Dedifferentiated amniotic fluid mesenchymal stem cell (primary cell): Measurements from ENCODE around the gene TMEM229B.

Experiments used
- DNase-seq: peaks from one replicate; pipeline ENCODE4 v3.0.0-alpha.2; 2016; ENCODE audit errors: extremely low spot score

Gene TMEM229B

GRCh38 chr14:67487332-67487731 lies 1.2 kb downstream of the TMEM229B start:
- DNase-seq = no peak

DNA sequence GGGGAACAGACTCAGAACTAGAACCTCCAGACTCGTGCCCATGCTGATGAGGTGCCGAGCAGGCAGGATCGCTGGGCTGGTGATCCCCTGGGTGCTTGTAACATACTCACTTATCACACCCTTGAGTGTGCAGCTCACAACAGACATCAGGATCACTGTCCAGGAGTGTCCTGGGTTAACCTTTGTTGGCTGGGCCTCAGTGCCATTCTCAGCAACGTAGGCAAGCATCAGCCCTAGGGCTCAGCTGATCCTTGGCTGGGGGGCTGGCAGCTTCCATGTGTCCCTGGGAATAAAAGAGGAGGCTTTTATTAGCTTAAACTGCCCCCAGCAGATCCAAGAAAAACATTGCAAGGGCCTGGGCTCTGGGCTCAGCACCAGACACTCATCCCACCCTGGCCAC lies 1.6 kb downstream of the TMEM229B start:
- DNase-seq = no peak

DNA sequence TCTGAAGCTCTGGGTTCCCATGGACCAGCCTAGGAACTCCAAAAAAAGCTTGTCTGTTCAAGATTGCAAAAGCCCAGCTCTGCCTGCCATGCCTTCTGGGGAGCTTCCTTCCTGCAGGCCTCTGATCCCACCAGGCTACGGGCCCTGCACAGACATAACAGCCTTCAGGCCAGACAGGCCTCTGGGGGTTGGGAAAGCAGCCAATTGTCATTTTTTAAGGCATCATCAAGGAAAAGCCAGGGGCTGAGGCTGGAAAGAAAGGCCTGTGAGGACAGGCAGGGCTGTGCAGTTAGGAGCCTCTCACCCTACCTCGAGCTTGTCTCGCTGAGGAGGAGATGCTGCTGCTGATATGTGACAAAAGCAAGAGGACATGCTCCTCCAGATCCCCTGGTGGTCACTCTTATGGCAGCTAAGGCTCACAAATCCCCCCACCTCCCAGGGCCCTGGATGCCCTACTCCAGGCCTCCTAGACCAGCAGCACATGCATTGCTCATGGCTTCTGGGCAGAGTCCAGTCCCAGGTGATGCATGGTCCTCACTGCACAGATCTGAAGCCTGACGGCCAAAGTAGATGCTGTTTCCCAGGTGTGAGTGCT lies 2.9 kb downstream of the TMEM229B start:
- DNase-seq = no peak

GRCh38 chr14:67483579-67484285 lies 4.8 kb downstream of the TMEM229B start:
- no peak for DNase-seq

DNA sequence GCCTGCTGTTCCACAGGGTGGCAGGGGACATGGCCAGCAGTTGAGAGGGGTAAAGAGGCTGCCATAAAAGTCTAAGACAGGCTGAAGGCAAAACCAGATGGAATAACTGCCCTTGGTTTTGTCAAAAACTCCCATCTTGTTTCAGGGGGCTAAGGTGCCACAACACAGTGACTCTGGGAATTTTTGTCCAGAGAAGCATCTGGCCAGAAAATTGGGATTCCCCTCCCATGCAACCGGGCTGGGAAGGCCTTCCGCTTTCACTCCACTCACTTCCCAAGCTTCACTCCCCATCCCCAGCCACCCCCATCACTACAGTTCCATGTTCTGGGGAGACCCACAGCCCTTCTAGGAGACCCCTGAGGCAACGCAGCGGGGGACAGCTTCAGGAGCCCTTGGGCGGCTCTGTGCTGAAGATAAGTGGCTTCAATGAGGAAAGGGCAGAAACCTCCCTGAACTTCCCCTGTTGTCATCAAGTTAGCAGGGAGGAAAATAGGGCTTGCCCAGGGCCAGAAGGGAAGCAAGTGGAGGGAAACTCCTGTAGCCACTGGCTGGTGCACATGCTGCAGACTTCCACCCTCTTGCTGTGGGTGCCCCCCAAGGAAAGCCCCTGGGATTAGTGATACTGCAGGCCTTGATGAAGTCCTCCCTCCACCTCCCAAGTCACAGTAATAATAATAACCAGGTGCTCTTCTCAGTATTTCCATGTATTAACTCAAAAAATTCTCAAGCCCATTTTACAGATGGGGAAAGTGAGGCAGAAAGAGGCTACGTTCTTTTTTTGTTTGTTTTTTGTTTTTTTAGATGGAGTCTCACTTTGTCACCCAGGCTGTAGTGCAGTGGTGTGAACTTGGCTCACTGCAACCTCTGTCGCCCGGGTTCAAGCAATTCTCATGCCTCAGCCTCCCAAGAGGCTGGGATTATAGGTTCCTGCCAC lies 6.0 kb downstream of the TMEM229B start:
- DNase-seq = no peak

GRCh38 chr14:67480011-67480410 lies 8.5 kb downstream of the TMEM229B start:
- DNase-seq = no peak

DNA sequence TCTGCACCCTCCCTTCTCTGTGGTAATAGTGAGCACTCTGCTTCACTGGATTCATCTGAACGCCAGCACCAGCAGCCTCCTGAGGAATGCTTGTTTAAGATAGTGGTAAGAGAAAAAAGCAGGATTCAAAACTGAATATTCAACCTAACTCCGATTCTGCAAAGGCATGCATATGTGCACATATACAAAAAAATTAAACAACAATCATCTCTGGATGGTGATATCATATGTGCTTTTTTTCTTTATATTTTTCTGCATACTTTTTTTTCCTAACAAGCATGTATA lies 9.8 kb downstream of the TMEM229B start:
- DNase-seq = no peak

DNA sequence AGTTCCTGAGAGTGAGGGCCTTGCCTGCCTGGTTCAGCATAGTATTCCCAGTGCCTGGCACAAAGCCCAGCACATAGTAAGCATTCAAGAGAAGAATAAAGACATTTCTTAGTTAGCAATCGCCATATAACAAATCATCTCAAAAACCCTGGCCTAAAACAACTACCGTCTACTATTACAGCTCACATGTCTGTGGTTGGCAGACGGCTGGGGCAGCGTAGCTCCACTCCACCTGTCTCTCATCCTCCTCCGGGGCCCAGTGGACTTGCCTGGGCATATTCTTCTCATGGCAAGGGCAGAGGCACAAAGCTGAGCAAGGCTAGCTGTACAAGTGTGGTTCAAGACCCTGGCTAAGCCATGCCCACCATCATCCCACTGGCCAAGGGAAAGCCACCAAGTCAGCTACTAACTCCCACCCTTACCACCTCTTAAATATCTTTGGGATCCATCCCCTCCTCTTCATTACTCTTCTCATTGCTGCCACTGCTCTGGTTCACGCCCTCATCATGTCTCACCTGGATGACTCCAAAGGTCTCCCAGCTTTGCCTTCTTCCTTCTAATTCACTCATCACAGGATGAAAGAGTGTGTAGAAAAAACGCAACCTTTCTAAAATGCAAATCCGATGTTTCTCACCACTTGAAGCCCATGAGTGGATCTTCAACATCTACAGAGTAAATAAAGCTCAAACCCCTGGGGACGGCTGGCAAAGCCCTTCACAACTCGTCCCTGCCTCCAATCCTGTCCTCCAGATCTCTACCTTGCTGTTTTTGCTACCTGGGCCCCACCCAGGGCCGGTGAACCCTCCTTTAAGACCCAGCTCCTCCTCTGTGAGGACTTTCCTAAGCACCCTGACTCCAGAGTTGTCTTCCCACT lies 10.4 kb downstream of the TMEM229B start:
- DNase-seq = no peak

GRCh38 chr14:67474366-67474765 lies 14.2 kb downstream of the TMEM229B start:
- DNase-seq = no peak

DNA sequence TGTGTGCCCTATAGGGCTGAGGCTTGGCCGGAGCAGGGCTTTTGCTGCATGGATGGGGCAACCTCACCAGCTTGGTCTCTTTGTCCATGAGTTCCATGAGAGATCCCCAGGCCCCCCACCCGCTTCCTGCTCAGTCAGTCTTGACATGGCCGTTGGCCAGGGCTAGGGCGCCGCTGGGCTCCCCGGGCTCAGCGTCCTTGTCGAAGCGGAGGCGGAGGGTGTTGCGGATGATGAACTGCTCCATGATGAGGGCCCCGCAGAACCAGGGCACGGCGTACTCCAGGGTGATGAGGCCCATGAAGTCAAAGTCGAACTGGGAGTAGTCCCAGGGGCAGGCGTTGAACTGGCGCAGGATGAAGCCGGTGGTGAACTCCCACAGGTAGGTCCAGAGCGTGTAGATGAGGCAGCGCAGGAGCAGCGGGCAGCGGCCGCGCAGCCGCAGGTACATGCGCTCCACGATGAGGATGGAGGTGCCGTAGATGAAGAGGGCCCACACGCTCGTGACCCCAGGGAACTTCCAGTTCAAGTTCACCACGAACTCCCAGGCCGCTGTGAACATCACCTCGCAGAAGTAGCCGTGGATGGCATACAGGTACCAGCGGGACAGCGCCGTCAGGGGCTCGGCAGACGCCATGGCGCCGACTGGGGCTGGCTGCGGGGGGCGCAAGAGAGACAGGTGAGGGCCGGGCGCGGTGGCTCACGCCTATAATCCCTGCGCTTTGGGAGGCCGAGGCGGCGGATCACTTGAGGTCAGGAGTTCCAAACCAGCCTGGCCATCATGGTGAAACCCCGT lies 15.0 kb downstream of the TMEM229B start:
- DNase-seq = no peak

DNA sequence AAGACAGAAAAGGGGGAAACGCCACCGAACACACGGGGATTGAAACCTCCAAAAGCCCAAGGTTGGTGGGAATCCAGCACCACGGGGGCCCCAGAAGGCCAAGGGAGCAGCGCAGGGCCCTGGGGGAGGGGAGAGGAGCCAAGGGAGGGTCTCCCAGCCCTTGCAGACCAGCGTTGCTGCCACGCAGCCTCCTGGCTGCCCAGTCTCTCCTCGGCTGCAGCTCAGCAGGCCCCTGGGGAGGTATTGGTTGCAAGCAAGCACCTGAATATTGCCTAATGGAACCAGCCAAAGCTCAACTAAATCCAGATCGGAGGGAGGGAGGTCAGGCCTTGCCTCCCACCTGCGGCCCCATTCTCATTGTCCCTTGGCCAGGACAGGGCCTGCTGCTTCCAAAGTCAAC lies 15.8 kb downstream of the TMEM229B start:
- no peak for DNase-seq

DNA sequence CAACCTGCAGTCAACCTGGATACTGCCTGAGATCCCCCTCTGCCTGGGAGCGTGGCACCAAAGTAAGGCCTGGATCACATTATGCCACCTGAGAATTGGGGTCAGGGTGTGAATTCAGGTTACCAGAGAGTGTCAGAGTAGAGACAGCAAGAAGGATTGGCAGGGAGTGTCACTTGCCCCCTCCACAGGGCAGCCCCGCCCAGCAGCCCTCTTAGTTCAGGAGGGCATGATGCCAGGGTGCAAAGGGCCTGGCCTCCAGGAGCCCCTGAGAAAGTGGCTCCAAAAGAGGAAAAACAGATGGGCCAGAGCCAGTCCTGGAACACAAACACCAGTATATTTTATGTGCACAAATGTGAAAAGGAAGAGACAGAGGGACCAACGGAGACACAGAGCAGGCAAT lies 18.6 kb downstream of the TMEM229B start:
- DNase-seq = no peak

DNA sequence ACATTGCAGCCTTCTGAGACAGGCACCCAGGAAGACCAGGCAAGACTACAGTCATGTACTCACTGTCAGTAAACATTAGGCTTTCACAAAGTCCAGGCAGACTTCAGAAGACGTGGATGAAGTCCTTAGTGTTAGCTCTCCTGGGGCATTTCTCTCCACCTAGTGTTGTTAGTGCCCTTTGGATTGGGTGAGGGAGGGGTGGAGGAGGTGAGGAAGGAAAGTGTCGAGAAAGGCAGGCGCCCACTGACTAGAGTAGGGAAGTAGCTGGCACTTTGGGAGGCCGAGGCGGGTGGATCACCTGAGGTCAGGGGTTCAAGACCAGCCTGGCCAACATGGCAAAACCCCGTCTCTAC lies 20.2 kb downstream of the TMEM229B start:
- no peak for DNase-seq

DNA sequence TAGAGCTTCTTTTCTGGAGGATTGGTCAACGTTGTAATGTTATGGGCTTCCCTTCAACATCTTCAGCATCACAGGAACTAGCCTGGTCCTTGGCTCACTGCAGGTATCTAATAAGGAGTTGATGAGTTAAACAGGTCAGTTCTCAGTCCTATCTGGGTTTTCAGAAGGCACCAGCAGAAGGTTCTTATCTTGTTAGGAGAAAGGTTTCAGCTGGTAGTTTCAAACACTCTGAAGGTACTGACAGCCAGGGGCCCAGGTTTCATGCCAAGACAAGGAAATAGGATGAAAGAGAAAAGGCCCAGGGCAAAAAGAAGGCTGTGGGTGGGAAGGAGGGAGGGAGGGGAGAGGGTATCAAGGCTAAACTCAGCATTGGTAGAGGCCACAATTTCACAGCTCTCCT lies 21.4 kb downstream of the TMEM229B start:
- no peak for DNase-seq

DNA sequence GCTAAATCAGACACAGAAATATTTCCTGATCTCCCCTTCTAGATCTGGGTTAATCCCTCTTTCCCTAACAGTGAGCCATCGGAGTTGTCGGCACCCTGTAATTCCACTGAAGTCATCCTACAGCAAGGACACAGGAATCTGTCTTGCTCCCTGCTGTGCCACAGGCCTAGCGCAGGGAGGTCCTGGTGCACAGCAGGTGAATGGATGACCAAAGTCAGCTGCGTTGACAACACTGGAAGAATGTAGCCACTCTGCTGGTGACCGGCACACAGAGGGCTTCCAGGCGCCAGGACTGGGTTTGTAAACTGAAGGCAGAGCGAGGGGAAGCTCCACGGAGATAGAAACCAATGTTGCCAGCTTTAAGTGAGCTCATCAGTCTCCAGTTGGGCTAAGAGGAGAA lies 23.6 kb downstream of the TMEM229B start:
- DNase-seq = no peak

GRCh38 chr14:67464377-67464776 lies 24.1 kb downstream of the TMEM229B start:
- DNase-seq = no peak

- no peak for DNase-seq
Observed at GRCh38 chr14:67463900-67464299, 24.6 kb downstream of the TMEM229B start.

DNA sequence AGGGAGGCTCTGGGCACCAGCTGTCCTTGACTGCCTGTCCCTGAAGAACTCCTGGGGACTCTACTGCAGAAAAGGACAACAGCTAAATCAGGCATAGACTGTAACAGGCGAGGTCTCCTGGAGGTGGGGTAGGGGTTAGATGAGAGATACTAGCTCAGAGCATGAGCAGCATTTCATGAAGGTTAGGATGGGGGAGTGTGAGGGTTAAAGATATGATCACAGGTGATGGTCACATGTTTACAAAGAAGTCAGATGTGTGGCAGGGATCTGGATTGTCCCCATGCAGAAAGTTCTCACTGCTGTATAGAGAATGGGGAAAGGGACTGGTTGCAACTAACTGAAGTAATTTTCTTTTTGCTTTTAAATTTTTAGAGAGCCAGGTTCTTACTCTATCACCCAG lies 26.5 kb downstream of the TMEM229B start:
- DNase-seq = no peak

GRCh38 chr14:67461341-67461985 lies 27.1 kb downstream of the TMEM229B start:
- DNase-seq = no peak

- DNase-seq = no peak
Observed at GRCh38 chr14:67459336-67459735, 29.2 kb downstream of the TMEM229B start.

DNA sequence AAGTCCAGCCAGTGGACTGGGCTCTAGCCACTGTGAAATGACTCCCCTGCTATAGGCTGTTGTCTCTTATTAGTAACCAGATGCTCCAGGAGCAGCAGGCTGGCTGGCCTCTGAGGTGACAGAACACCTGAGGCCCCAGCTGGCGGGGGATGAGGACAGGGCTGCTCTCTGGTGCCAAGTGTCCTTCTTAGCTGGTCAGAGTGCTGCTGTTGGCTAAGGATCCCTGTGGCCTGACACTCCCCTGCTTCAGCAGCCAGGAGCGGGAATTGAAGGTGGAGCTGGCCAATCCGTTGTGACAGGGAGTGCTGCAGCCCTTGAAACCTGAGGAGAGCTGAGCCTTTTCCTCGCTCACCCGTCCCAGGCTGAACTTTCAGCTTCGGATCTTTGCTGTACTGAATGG lies 30.7 kb downstream of the TMEM229B start:
- DNase-seq = no peak
